GM12865 (cell line): Measurements from ENCODE around the gene SLC66A2.

Experiments used
- DNase-seq: peaks from one replicate; pipeline ENCODE4 v3.0.0; 2010; ENCODE audit warnings: low read depth
- H3K4me3 ChIP-seq: 2 replicates; pipeline ENCODE4 v1.5.1; 2011; ENCODE audit warnings: mild to moderate bottlenecking, low read depth, low read length, control low read depth
- CTCF ChIP-seq: IDR thresholded peaks from 2 replicates; pipeline ENCODE4 v1.5.1; 2011; ENCODE audit warnings: low read length, control low read depth, low read depth, inconsistent platforms; ENCODE audit not compliant: insufficient read depth; ENCODE audit errors: missing control alignments

The SLC66A2 gene

GRCh38 chr18:79941473-79942119 is 9.9 kb downstream of the SLC66A2 start:
- TF ChIP-seq CTCF, result no peak
- no peak overlapping the region for H3K4me3 ChIP-seq
- DNase-seq, result no peak

GRCh38 chr18:79940814-79941472 is 10.5 kb downstream of the SLC66A2 start:
- TF ChIP-seq CTCF, result no peak
- no peak overlapping the region for H3K4me3 ChIP-seq
- DNase-seq, result no peak

- TF ChIP-seq CTCF, result no peak
- no peak overlapping the region for H3K4me3 ChIP-seq
- no peak for DNase-seq
Measured at GRCh38 chr18:79940126-79940813, 11.2 kb downstream of the SLC66A2 start.

GRCh38 chr18:79939096-79939495 is 12.4 kb downstream of the SLC66A2 start:
- no peak for DNase-seq
- TF ChIP-seq CTCF, result no peak
- H3K4me3 ChIP-seq, result no peak overlapping the region

GRCh38 chr18:79938196-79938595 is 13.3 kb downstream of the SLC66A2 start:
- H3K4me3 ChIP-seq, result no peak overlapping the region
- TF ChIP-seq CTCF, result no peak
- no peak for DNase-seq

- no peak for DNase-seq
- H3K4me3 ChIP-seq, result no peak overlapping the region
- no peak for TF ChIP-seq CTCF
Measured at GRCh38 chr18:79937103-79937860, 14.2 kb downstream of the SLC66A2 start.
